H54 (cell line): ENCODE data around the gene CDS1.
"Not testable (repeated sequence)": the region's sequence is repeated elsewhere in the genome, so short reads cannot be mapped to it uniquely, and the experiment has no call there.

Experiments
- DNase-seq: peaks from one replicate; pipeline ENCODE4 v3.0.0; 2011; ENCODE audit warnings: low spot score, mixed read lengths; ENCODE audit not compliant: insufficient read length
- FAIRE-seq: peaks from 3 replicates; lab custom pipeline; 2011; peaks lifted over from hg19 to GRCh38; lab: Jason Lieb, UNC
- POLR2A ChIP-seq: IDR thresholded peaks from 2 replicates; pipeline ENCODE4 v1.6.1; 2011; ENCODE audit warnings: low read depth, mild to moderate bottlenecking, low read length

The CDS1 gene

DNA sequence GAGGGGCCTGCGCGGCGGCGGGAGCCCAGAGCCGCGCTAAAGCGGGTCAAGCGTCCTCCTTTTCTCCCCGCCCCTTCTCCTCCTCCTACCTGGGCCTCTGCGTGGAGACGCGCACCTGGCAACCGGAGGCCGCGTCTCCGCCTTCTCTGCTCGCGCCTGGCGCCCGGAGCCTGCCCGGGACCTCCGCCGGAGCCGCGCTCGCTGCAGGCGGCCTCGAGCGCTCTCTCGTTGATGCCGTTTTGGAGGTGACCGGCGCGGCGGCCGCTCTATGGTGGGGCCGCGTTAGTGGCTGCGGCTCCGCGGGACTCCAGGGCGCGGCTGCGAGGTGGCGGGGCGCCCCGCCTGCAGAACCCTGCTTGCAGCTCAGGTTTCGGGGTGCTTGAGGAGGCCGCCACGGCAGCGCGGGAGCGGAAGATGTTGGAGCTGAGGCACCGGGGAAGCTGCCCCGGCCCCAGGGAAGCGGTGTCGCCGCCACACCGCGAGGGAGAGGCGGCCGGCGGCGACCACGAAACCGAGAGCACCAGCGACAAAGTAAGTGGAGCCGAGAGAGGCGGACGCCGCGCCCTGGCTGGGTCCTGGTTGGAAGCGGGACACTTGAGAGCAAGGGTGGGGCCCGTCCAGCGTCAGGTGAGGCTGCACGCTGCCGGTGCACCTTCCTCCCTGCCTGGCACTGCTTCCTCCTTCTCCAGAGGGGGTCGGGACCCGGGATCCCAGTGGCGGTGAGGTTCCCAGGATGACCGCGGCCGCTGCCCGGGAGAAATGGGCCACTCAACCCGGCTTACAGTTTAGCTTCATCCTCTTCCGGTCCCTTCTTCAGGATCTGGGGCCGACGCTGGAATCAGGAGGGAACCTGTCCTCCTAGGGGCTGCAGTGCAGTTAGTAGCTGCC, at the start of gene CDS1:
CDS1 (plus strand) TSS at position 140 of the 888 bp plus-strand sequence; CDS start at position 415, 275 bp downstream.
- TF ChIP-seq POLR2A = no peak
- no peak for DNase-seq
- FAIRE-seq = no peak

- TF ChIP-seq POLR2A = no peak
- no peak for FAIRE-seq
- DNase-seq = no peak
These were observed 47.0 kb upstream of the CDS1 start for GRCh38 chr4:84535901-84536300.

- TF ChIP-seq POLR2A = no peak
- no peak for FAIRE-seq
- DNase-seq = no peak
These were observed 37.8 kb upstream of the CDS1 start for GRCh38 chr4:84545093-84545492.

- no peak for FAIRE-seq
- no peak for DNase-seq
- TF ChIP-seq POLR2A = no peak
These were observed 35.7 kb upstream of the CDS1 start for GRCh38 chr4:84547211-84547610.

DNA sequence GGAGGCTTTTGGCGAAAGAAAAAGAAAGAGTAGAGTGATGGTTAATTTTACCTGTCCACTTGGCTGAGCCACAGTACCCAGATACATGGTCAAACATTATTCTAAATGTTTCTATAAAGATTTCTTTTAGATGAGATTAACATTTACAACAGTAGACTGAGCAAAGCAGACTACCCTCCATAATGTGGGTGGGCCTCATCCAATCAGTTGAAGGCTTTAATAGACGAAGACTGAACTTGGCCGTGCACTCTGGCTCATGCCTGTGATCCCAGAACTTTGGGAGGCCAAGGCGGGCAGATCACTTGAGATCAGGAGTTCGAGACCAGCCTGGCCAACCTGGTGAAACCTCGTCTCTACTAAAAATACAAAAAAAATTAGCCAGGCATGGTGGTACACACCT, 33.7 kb upstream of the CDS1 start:
- DNase-seq, FAIRE-seq: not testable (repeated sequence)

- no peak for TF ChIP-seq POLR2A
- DNase-seq (no peak), FAIRE-seq (no peak)
These were observed 20.8 kb upstream of the CDS1 start for GRCh38 chr4:84562156-84562555.

GRCh38 chr4:84563002-84563401, 19.9 kb upstream of the CDS1 start:
- TF ChIP-seq POLR2A = no peak
- FAIRE-seq = no peak
- DNase-seq = no peak

GRCh38 chr4:84565951-84566350, 17.0 kb upstream of the CDS1 start:
- no peak for TF ChIP-seq POLR2A
- no peak for FAIRE-seq
- no peak for DNase-seq

GRCh38 chr4:84568496-84568895, 14.4 kb upstream of the CDS1 start:
- no peak for TF ChIP-seq POLR2A
- DNase-seq = no peak
- FAIRE-seq = no peak

GRCh38 chr4:84569009-84569408, 13.9 kb upstream of the CDS1 start:
- TF ChIP-seq POLR2A = no peak
- FAIRE-seq (no peak), DNase-seq (no peak)

DNA sequence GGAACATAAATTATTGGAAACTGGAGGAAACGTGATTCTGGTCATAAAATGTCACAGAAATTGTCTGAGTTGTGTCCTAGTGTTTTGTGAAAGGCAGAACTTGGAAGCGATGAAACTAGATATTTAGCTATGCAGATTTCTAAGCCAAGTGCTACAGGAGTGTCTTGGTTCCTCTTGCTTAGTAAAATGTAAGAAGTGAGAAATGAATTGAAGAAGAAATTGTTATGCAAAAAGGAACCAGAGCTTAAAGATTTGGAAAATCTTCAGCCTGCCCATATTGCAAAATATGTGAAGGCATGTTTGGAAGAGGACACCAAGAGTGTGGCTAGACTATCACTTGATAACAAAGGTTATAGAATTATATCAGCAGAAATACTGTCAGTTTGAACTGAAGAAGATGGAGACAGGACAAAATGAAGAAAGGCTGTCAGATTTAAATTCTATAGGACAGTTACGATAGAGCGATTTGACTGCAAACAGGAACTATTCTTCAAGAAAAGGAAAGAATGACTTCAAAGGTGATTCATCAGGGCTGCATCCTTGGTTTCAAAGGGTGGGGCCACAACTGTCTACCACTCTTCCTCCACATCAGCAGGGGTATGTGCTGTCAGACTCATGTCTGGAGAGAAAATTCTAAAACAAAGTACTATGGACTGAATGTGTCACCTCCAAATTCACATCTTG, 9.4 kb upstream of the CDS1 start:
- no peak for DNase-seq
- FAIRE-seq = peak; percentile 62
- no peak for TF ChIP-seq POLR2A

GRCh38 chr4:84574069-84574720, 8.7 kb upstream of the CDS1 start:
- TF ChIP-seq POLR2A = no peak
- DNase-seq (no peak), FAIRE-seq (no peak)

DNA sequence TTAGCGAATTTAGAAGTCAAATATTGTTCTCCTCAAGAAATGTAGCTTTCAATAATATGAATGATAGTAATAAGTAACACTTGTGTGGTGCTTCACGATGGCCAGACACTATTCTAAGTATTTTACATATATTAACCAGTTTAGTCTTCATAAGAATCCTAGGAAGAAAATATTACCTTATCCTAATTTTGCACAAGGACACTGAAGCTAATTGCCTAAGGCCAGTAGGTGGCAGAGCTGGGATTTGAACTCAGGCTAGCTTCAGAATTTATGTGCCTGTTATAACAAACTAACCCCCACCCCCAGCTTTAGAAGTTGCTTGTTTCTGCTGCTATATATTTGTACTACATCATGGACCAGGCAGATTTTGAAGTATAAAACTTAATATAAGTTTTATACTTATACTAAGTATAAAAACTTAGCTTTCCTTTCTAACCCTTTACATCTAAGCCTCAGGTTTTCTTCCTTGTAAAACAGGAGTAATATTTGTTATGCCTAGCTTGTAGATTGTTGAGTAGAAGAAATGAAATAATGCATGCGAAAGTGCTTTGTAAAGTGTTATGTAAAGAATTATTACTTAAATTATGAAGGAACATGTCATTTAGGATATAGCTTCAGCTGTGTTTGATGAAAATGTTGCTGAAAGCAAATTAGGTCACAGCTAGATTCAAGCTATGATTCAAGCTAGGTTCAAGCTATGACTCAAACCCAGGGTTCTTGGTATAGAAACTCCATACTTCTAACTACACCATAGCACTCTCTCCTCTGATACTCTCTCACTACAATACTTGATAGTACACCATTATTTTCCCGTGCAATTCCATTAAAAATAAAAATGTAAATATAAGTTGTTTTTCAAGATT, 4.2 kb upstream of the CDS1 start:
- DNase-seq = no peak

More for the DNA sequence above, 4.2 kb upstream of the CDS1 start:
- TF ChIP-seq POLR2A = no peak
- FAIRE-seq = peak; percentile 43
